ENCODE measurements around the gene KCNMA1. TPM values are rescaled to one million over a fixed set of nuclear protein-coding genes. Genes with fewer than 3 reads are reported as not detected.

Gene KCNMA1
- total RNA-seq, 4 donors from 2014 or later = 66.8 to 96.5 (median 78.9) TPM

DNA sequence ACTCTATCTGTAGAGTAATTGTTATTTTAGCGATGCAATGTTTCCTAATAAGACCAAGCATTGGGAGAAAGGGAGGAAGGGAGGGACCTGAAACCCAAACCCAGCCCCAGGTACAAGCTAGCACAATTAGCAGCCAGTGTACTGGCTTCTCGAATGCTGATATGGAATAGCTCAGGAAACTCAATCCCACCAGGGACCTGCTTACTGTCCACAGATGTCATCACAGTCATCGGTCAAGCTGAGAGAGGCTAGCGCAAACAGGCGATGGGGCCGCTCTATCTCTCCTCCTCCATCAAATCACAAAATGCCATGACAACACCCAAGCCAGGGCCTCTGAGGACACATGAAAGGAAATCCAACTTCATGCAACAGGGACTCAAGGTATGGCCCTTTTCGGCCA is 192.1 kb downstream of the KCNMA1 start:
- Histone ChIP-seq H3K9me3 (no peaks in the 10 kb centered on the region), H3K36me3 (no peaks in the 10 kb centered on the region), H3K27me3 (no peaks in the 10 kb centered on the region), H3K27ac (peak overlapping the region in 1 of 4 donors; percentile 11), H3K4me1 (peaks cover 40 to 53% of the 10 kb centered on the region in 2 donors), H3K4me3 (no peak overlapping the region)
- intact Hi-C loops (cut with DNase I; ENCODE audit: low total_unique reads) (no loop called here), in situ Hi-C loops (cut with MboI; ENCODE audit: low sequenced_read_pairs in 4 of 4) (no loop called here)
- ATAC-seq (peak; percentile 23 to 54), DNase-seq (no peak)
- TF ChIP-seq, protein P1, sequence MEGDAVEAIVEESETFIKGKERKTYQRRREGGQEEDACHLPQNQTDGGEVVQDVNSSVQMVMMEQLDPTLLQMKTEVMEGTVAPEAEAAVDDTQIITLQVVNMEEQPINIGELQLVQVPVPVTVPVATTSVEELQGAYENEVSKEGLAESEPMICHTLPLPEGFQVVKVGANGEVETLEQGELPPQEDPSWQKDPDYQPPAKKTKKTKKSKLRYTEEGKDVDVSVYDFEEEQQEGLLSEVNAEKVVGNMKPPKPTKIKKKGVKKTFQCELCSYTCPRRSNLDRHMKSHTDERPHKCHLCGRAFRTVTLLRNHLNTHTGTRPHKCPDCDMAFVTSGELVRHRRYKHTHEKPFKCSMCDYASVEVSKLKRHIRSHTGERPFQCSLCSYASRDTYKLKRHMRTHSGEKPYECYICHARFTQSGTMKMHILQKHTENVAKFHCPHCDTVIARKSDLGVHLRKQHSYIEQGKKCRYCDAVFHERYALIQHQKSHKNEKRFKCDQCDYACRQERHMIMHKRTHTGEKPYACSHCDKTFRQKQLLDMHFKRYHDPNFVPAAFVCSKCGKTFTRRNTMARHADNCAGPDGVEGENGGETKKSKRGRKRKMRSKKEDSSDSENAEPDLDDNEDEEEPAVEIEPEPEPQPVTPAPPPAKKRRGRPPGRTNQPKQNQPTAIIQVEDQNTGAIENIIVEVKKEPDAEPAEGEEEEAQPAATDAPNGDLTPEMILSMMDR (IDR thresholded peaks at IDR 0.05 in 4 of 5, conservative IDR thresholded peaks at IDR 0.05 in 1 of 5) = no peak
- TF ChIP-seq POLR2A (IDR thresholded peaks at IDR 0.05) = no peak

DNA sequence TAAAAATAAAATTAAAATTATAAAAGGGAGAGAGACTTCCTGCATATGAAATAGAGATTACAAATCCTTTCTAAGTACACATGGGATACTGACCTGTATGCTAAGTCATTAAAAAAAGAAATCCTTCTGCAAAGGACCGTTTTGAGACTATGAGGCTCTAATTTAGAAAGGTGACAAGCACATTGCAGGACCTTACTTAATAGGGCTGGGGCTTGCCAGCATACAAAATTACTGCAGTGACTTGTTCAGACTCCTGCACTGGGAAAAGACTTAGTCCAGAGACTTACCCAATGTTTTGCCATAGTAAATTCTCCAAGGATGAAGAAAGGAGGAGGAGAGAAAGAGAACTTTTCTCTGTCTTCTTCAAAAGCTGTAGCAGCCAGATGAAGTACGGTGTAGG is 193.6 kb downstream of the KCNMA1 start:
- Histone ChIP-seq H3K9me3 (no peaks in the 10 kb centered on the region), H3K36me3 (no peaks in the 10 kb centered on the region), H3K4me3 (no peak overlapping the region), H3K4me1 (peaks cover 38 to 45% of the 10 kb centered on the region in 2 donors), H3K27me3 (no peaks in the 10 kb centered on the region), H3K27ac (peak overlapping the region in 2 of 4 donors; percentile 48 to 49)
- in situ Hi-C loops (cut with MboI; ENCODE audit: low sequenced_read_pairs in 4 of 4) (no loop called here), intact Hi-C loops (cut with DNase I; ENCODE audit: low total_unique reads) (no loop called here)
- DNase-seq (peak in 1 of 2 donors; percentile 43), ATAC-seq (peak; percentile 84 to 86)
- TF ChIP-seq, protein P1 (IDR thresholded peaks at IDR 0.05 in 4 of 5, conservative IDR thresholded peaks at IDR 0.05 in 1 of 5) = no peak
- no peak for TF ChIP-seq POLR2A (IDR thresholded peaks at IDR 0.05)

DNA sequence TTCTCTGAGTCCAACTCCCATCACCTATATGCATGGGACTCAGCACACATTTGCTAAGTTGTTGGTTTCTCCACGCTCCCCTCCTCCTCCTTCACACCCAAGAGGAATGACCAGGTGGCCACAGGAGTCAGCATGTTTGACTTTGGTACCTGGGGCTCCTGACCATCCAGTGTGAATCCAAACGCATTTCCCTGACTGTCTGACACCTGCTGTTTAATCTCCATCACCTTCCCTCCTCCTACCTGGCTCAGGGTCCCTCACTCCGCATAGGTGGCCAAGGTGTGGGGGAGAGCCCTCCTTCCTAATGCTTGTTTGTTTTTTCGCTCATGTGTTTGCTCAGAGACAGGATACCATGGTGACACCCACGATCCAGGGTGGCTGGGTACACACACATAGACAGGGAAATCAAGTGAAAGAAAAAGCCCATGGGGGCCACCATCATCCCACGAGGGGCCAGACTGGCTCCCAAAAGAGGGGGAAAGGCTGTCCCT is 194.9 kb downstream of the KCNMA1 start:
- Histone ChIP-seq H3K4me1 (peaks cover 25 to 35% of the 10 kb centered on the region in 2 donors), H3K27ac (no peak overlapping the region), H3K27me3 (no peaks in the 10 kb centered on the region), H3K9me3 (no peaks in the 10 kb centered on the region), H3K36me3 (no peaks in the 10 kb centered on the region), H3K4me3 (no peak overlapping the region)
- in situ Hi-C loops (cut with MboI; ENCODE audit: low sequenced_read_pairs in 4 of 4) (no loop called here), intact Hi-C loops (cut with DNase I; ENCODE audit: low total_unique reads) (no loop called here)
- ATAC-seq = no peak
- TF ChIP-seq, protein P1 (IDR thresholded peaks at IDR 0.05 in 4 of 5, conservative IDR thresholded peaks at IDR 0.05 in 1 of 5) = no peak
- no peak for TF ChIP-seq POLR2A (IDR thresholded peaks at IDR 0.05)
- no peak for DNase-seq

DNA sequence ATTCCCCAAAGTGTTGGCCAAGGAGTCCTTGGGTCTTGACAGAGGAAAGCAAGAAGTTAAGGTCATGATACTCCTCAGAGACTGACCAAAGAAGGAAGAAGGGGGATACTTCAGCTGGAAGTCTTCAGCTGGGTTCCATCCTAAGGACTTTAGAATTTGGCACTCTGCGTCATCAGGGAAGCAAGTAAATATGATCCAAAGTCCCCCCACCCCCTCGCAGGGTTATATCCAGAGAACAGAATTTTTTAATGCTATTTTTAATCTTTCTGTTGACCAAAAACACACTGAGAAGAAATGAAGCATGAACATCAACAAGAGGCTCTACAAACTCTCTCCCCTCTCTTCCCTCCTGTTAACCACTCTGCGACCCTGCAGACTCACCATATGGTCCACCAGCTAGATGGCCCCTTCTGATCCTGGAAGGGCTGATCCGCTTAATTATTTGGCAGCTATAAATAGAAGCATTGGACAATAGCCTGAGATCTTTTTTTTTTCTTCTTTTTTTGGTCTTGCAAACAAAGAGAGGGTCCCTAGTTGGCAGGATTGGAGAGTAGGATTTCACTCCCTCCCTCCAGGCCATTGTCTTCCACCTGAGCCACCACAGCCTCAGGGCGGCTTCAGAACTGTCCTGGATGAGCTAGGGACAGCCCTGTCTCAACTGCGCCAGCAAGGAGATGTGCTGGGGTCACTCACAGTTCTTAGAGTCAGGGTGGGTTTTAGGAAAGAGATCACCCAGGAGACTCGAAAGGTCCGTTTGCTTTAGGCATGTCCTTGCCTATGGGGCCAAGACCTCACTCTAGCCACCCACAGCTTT is 196.0 kb downstream of the KCNMA1 start:
- H3K27me3 ChIP-seq = no peaks in the 10 kb centered on the region
- in situ Hi-C loops (cut with MboI; ENCODE audit: low sequenced_read_pairs in 4 of 4) = no loop called here
- intact Hi-C loops (cut with DNase I; ENCODE audit: low total_unique reads) = no loop called here
- H3K27ac ChIP-seq = no peak overlapping the region
- DNase-seq (no peak), ATAC-seq (no peak)
- no peaks in the 10 kb centered on the region for H3K36me3 ChIP-seq
- peaks cover 21 to 26% of the 10 kb centered on the region in 2 donors for H3K4me1 ChIP-seq
- TF ChIP-seq POLR2A (IDR thresholded peaks at IDR 0.05) = no peak
- TF ChIP-seq, protein P1 (IDR thresholded peaks at IDR 0.05 in 4 of 5, conservative IDR thresholded peaks at IDR 0.05 in 1 of 5) = no peak
- H3K9me3 ChIP-seq = no peaks in the 10 kb centered on the region
- H3K4me3 ChIP-seq = no peak overlapping the region
